NCI-H2171 (cell line): Measurements from ENCODE around the gene ANKS1A.
"Not testable (repeated sequence)": the region's sequence is repeated elsewhere in the genome, so short reads cannot be mapped to it uniquely, and the experiment has no call there.

Source experiments
- DNase-seq: peaks from one replicate; lab custom pipeline; 2025; lab: John Stamatoyannopoulos, UW

ANKS1A gene

DNA sequence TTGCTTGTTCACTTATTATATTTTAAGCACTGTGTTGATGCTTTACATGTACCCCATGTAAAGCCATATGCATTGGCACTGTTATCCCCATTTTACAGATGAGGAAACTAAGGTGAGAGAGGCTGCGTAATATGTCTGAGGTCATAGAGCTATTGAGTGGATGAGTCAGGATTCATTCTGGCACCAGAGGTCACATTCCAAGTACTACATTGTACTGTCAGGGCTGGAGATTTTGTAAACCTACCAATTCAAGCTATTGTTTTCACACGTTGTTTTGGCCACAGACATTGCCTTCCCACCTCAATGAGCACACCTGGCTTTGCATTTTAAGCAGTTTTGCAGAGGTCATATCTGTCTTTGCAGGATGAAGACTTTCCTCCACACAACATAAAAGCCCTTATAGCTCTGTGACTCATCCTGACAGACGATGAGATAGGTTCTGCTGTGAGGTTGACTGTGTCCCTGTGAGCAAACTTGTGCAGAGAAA is 33.2 kb downstream of the ANKS1A start:
- DNase-seq, result no peak

DNA sequence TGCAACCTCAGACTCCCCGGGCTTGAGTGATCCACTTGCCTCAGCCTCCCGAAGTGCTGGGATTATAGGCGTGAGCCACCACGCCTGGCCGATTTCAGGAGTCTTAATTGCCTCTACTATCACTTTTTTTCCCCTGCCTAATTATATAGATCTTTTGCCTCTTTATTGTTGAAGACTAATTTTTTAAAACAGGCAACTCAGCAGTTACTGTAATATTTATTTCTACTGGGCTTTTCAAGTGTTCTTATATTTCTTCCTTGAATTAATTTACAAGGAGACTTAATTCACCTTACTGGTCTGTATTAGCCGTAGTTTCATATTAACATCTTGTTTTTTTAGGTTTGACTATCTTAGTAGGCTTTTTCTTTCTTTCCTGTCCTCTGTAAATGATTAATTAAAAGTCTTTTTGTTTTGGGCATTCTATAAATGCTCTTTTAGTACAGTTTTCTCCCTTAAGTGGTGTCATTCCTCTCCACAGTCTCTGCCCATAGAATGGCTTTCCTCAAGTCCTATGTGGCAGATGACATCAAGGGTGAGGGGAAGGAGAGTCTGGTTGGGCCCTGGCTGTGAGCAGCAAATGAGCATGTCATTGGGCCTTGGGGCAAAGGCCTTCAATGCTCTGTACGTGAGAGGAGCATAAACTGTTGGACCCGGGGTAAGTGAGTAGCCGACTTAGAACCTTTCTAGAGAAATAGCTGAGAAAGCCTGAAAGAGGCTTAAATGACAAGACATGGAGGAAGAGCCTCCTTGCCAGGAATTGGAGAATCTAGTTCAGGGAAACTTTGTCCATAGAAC is 36.0 kb downstream of the ANKS1A start:
- no peak for DNase-seq

DNA sequence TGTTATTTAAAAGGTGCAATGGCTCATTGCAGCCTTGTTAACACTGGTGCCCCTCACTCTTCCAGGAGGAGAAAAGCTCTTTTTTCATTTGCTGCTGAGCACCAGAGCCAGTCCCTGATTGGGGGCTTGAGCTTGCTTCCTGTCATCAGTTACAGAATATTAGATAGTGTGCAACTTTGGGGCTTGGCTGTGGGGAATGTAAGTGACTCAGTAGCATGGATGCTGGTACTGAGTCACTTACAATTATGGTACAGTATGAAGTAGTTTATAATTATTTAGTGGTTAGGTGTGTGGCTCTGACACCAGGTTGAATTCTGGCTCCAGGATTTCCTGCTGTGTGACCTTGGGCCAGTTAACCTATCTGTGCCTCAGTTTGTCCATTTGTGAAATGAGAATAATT is 37.6 kb downstream of the ANKS1A start:
- no peak for DNase-seq

DNA sequence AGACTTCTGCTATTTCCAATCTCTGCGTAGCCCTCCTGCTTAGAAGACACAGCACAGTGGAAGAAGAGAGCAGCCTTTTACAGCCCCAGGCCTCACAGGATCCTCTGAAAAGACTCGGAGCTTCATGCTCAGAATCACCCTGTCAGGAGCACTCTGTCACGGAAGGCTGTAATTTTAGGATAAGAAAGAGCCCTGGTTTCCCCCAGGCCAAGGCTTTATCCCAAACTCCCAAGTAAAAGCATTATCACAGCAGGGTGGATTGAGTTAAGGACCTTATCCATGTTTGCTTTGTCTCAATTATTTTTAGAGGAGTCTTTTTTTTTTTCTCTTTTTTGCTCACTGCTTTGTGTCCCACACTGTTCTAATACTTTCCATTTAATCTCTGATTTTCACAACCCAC is 39.2 kb downstream of the ANKS1A start:
- DNase-seq, result no peak

DNA sequence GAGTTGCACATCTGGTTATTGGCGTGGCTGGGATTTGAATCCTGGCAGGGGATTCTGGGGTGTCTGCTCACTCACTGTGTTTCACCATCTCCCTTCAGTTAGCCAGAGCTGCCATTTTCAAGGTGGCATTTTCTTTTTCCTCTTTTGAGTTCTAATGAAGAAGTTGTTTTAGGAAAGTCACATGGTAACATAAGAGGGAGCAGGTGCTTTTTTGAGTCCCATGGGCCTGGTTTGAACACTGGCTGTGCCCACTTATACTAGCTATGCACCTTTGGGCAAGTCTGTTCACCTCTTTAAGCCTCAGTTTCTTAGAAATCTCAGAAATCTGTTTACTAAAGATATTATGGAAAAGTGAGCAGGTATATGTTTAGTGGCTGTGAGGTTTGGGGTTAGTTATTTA is 39.6 kb downstream of the ANKS1A start:
- DNase-seq, result no peak

DNA sequence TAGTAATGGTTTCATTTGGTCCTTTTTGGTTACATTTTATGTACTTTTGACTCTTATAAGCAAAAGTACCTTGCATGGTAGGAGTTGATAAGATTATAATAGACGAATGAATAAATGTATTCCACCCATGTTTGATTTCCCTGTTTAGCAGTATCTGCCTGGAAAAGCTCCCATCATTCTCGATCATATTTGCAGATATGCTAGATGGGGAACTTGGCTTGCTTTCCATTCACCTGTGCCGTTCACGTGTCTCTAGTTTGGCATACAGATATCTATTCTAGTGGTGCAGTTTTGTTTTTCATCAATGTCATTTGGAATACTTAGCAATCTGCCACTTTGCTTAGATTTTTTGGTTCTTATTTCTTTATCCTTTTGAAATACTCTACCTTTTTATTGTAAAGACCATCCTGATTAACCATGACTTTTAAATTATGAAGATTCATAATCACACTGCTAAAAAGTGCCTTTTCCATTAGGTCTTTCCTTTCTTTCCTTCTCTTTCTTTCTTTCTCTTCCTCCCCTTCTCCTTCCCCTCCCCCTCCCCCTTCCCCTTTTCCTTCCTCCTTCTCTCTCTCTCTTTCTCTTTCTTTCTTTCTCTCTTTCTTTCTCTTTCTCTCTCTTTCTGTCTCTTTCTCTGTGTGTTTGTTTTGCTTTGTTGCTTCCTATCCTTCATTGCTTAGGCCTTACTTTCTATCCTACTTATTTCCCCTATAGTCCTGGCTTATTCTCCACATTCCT is 40.4 kb downstream of the ANKS1A start:
- DNase-seq, result no peak

DNA sequence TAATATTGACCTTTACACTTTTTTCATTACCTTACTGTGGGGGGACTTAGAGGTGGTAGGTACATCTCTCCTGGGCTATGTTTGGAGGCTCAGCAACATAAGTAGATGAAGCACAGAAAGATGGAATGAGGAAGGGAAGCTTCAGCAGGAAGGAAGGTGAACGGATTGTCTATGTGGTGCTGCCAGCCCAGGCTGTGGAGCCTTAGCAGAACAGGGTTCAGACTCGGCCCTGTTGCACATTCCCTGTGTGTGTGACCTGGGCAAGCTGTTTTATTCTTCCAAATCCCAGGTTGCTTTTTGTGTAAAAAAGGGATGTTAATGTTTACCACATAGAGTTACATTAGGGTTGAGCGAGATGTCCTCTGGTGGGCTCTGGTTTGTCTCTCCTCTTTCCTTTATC is 41.2 kb downstream of the ANKS1A start:
- no peak for DNase-seq

DNA sequence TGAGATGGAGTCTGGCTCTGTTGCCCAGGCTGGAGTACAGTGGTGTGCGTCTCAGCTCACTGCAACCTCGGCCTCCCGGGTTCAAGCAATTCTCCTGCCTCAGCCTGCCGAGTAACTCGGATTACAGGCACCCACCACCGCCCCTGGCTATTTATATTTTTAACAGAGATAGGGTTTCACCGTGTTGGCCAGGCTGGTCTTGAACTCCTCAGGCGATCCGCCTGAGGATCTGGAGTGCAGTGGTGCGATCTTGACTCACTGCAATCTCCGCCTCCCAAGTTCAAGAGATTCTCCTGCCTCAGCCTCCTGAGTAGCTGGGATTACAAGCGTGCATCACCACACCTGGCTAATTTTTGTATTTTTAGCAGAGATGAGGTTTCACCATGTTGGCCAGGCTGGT is 43.1 kb downstream of the ANKS1A start:
- DNase-seq, result not testable (repeated sequence)

DNA sequence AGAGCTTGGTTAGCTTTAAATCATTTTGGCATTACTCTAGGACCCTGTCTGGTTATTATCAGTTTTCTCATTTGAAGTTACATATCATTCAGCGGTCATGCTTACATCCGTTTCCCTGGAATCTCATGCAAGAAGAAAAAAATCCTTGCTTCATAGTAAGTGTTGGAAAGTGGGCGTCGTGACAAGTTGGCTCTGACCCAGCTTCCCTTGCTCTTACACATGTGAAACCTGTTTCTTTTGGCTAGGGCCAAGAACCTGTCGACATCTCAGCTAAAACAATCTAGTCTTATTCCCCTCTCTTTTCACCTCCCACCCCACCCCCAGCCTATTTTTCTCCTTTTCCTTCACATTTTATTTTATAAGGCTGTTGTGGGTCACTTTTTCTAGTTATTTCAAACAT is 45.5 kb downstream of the ANKS1A start:
- peak; percentile 9 for DNase-seq

DNA sequence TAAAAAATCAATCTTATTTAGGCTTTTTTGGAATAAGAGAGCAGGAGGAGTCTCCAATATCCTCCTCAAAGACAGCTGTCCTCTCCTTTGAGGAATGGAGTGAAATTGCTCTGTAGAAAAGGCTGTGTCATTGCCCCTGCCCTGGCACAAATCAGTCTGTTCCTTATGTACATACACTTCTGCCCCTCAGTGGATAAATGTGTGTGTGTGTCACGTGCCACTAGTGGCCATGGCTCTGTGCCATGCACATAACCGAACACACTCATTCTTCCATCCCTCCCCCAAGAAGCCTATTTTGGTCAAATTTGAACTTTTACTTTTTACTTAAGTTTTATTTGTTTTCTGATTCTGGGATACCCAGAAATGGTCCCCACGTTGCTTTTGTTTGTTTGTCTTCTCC is 49.2 kb downstream of the ANKS1A start:
- DNase-seq, result no peak

DNA sequence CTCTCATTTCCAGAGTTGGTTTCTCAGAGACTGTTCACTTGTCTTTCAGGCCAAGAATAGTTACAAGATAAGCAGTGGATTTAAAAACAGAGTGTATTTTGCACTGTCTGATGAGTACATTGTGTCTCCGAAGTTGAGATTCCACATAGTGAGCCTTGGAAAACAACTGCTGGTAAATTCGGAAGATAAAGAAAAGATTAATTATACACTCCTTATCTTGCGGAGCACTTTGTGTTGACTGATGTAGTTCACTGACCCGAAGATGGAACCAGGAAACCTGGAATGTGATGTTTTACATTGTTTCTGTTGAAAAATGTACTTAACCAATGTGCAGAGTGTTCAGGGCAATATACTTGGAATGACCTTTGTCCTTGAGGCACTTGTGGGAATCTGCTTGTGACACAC is 51.0 kb downstream of the ANKS1A start:
- DNase-seq, result no peak

DNA sequence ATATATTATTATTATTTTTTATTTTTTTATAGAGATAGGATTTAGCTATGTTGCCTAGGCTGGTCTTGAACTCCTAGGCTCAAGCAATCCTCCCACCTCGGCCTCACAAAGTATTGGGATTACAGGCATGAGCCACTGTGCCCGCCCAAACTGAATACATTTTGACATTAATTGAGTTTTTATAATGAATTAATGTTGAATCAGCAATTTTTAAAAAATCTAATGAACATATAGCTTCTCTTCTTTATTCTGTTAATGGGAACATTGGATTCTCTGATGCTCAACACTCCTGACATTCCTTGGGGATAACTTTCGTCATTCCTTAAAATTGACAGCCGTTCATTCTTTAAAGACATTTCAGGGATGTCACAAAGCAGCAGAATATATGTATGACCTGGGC is 52.4 kb downstream of the ANKS1A start:
- no peak for DNase-seq

DNA sequence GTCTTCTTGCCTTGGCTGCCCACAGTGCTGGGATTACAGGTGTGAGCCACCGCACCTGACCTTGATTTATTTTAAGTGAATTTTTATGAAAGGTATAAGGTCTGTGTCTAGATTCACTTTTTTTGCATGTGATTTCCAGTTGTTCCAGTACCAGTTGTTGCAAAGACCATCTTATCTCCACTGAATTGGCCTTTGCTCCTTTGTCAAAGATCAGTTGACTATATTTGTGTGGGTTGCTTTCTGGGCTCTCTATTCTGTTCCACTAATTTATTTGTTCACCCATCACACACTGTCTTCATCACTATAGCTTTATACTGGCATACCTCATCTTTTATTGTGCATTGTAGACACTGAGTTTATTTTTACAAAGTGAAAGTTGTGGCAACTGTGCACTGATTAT is 56.3 kb downstream of the ANKS1A start:
- DNase-seq, result no peak

DNA sequence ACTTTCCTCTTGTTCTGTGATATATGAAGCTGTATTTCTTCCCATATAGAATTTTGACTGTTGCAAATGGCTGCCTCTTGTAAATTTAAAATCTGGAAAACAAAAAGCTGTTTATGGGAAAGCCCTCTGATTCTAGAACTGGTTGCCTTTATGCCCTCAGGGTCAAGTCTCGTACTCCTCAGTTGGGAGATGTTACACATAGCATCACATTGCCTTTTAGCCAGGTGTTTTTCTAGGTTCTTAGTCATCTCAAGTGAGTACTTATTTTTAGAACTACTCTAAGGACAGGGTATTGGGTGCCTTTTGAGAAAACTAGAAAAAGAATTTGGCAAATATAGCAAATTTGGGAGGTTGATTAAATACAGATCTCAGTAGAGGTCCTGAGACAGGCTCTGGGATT is 58.5 kb downstream of the ANKS1A start:
- DNase-seq, result no peak

DNA sequence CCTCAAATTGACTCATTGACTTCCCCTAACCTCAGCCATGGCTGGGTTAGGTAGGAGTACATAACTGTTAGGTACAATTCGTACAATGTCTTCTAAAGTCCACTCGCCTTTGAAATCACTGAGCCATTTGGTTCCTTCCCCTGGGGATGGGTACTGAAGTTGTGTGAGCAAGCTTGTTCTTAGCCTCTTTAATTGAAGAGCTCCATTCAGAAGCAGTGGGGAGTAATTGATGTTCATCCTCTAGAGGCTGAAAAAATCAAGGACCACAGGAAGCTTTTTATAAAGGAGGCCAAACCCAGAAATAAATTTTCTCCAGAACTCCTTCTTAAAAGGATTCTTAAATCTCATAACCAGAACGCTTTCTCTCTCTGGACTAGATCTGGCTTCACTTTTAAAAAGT is 60.6 kb downstream of the ANKS1A start:
- no peak for DNase-seq

DNA sequence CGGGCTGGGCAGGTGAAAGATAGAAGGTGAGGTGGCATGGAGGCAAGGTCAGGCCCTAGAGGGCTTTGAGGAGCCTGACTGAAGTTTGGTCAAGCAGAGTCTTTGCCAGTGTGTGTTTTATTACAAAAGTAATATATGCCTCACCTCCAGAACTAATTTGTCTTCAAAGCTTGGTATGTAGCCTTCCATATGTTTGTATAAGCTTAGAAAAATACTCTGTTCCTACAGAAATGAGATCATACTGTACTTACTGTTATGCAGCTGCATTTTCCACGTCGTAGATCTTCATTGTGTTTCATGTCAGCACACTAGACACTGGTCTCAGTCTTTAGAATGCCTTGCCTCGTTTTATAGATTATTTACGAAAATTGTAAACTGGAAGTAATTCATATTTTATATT is 61.8 kb downstream of the ANKS1A start:
- DNase-seq, result no peak

DNA sequence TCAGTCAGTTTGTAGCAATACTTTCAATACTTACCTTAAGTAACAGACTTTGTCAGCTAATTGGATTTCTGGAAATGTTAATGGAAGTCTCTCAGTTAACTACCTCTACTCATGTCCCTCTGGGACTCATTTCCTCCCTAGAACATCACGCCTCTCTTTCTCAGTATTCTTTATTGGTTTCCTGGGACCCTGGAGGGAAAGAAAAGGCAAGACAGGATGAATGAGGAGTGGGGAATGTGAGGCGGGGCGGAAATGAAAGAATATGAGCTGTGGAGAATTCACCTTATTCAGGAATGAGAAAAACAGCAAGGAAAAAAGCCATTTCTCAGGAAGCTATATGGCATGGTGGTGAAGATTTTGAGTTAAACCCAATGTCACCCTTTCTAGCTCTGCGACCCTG is 62.7 kb downstream of the ANKS1A start:
- no peak for DNase-seq

DNA sequence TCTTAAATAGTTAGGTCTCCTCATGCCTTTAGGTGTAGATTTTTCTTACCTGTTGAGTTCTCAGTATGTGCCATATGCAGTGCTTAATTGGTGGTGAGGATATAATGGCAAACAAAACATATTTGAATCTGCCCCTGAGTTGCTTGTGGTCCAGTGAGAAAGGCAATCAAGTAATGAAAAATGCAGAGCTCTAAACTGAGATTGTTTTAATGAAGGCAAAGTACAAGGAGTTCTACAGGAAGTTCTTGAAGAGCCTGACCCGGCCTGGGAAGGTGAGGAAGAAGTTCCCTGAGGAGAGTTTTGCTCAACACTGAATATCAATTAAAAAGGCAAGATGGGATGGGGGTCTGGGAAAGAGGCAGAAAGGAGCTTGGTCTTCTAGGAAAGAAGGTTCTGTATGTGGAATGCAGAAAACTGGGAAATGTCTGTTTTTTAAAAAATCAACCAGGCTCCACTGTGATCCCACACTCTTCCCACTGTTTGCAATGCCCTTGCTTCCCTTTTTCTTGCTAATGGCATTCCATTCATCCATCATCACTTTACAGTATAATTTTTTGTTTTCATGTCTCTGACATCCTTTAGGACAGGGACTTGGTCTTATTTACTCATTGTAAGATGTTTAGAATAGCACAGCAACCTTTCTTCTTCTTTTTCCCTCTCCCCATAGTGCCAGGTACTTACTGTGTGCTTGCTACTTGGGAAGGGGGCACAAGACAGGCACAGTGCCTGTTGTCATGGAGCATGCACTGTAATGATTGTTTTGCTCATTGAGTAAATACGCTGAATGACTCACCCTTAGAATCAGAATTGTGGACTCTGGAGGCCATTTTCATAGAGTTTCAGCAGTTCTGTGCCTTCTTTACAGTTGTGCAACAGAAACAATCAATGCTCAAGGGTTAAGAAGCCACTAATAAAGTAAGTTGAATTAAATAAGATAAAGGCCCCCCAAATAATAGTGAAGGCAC is 64.3 kb downstream of the ANKS1A start:
- no peak for DNase-seq

DNA sequence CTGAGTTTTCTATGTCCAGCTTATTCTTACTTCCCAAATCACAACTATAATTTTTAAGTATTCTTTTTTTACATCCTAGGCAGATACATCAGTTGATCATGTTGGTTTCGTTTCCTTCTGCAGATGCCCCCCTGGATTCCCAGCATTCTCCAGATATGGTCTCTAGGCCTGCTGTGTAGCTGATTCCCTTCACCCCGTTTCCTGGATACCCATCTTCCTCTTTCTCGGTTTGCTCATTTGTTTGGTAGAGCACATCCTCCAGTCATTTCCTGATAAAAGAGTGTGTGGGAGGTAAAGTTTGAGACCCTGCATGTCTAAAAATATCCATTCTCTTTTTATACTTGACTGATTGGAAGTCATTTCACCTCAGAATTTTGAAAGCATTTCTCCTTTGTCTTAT is 66.4 kb downstream of the ANKS1A start:
- no peak for DNase-seq

DNA sequence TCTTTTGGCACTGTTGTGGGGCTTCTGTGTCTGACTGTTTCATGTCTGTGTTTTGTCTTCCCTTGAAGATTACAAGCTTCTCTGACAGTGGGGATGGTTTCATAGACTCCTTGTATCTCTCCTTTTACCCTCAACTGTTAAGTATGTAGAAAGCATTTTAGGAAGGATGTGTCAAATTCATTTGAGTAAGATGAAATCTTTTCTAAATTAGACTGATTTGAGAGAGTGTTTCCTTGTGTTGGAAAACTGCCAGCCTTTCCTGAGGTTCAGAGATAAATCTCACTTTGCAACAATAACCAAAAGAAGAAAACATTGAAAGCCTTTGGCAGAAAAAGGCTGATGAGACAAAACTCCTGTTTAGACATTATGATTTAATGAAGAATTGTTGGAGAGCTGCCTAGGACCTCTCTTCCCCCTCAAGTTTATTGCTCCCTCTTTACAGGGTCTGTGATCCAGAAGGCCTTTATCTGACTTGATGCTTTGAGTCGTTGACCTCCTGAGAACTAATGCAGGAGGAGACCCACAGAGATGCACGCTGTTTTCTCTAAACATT is 68.3 kb downstream of the ANKS1A start:
- no peak for DNase-seq

DNA sequence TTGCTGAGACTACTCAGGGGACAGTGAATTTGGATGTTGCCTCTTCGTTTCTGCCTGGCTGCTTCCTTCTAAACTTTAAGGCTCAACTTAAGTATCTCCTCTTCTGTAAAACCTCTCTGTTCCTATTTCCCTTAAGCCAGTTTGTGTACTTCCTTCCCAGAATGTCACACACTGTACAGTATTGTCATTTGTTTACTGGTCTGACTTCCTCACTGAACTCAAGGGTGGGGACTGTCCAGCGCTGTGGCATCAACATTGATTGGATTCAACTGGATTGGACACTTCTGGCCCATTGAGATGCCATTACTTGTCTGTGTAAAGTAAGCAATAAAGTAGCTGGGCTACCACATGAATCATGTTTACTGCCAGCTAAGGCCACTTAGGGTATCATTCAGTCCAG is 69.7 kb downstream of the ANKS1A start:
- no peak for DNase-seq

DNA sequence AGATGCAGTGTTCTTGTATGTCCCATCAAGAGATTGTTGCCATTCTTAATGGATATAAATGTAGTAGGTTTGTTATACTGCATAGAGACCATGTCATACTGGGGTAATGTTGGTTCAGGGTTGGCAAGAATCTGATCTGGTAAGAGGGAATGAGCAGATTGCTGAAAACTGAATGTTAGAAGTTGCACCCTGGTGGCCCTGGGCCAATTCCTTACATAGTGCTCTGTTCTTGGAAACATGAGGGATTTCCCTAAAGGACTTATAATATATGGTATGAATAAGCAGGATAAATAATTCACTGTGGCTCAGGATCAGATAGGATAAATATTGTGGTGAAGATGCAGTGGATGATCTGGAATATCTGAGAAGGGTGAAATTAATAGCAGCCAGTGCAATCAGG is 70.2 kb downstream of the ANKS1A start:
- DNase-seq, result no peak
